Spleen (tissue), 11 donors: ENCODE measurements around the gene RRP12. TPM values are rescaled to one million over a fixed set of nuclear protein-coding genes. Genes with fewer than 3 reads are reported as not detected.

ENCODE experiments used
- DNase-seq: peaks from one replicate; pipeline ENCODE4 v3.0.0-alpha.2; 2020
- H3K27ac ChIP-seq, 8 donors: fragments of 200-600 bp; sonication (generic) in 7 of 8; 1 replicate in 4 of 8; 2 replicates in 4 of 8; pipeline versions ENCODE4 v1.5.0 to v1.8.0; 2016 to 2021; ENCODE audit warnings: inconsistent platforms in 4 of 8, mild to moderate bottlenecking in 4 of 8, moderate library complexity in 1 of 8
- H3K27me3 ChIP-seq, 7 donors: fragments of 200-600 bp; sonication (generic) in 6 of 7; replicated peaks in 1 of 7; 1 replicate in 4 of 7; 2 replicates in 3 of 7; pipeline versions ENCODE4 v1.5.0 to v1.8.0; 2016 to 2021; ENCODE audit warnings: inconsistent platforms in 3 of 7, mild to moderate bottlenecking in 1 of 7
- H3K36me3 ChIP-seq, 6 donors: fragments of 200-600 bp; sonication (generic) in 5 of 6; 1 replicate in 4 of 6; 2 replicates in 2 of 6; pipeline versions ENCODE4 v1.5.0 to v1.8.0; 2016 to 2021; ENCODE audit warnings: inconsistent platforms in 2 of 6
- H3K4me1 ChIP-seq, 6 donors: fragments of 200-600 bp; sonication (generic) in 5 of 6; 1 replicate in 3 of 6; 2 replicates in 3 of 6; pipeline versions ENCODE4 v1.5.0 to v1.8.0; 2016 to 2021; ENCODE audit warnings: inconsistent platforms in 3 of 6
- H3K4me3 ChIP-seq, 8 donors: fragments of 200-600 bp; sonication (generic) in 7 of 8; 1 replicate in 4 of 8; 2 replicates in 4 of 8; pipeline versions ENCODE4 v1.5.0 to v1.8.0; 2016 to 2021; ENCODE audit warnings: inconsistent platforms in 4 of 8, mild to moderate bottlenecking in 4 of 8, moderate library complexity in 2 of 8
- H3K9me3 ChIP-seq, 8 donors: fragments of 200-600 bp; sonication (generic) in 7 of 8; 1 replicate in 4 of 8; 2 replicates in 4 of 8; pipeline versions ENCODE4 v1.5.0 to v1.8.0; 2016 to 2021; ENCODE audit warnings: inconsistent platforms in 4 of 8
- POLR2A ChIP-seq, 3 donors: fragments of 450-650 bp; IDR thresholded peaks; one replicate each; pipeline ENCODE4 v1.5.1; 2017; ENCODE audit warnings: antibody characterized with exemption in 3 of 3, mild to moderate bottlenecking in 1 of 3
- POLR2AphosphoS5 ChIP-seq, 3 donors: sonication (generic); formaldehyde crosslinking; IDR thresholded peaks; one replicate each; pipeline ENCODE4 v1.5.1; 2017; ENCODE audit warnings: antibody characterized with exemption in 3 of 3
- WGBS, 5 donors: extraction: QIAGEN DNeasy Blood & Tissue Kit in 3 of 5; methylation state at CpG; one replicate each; pipeline versions ENCODE4 v1.1.5 to v1.1.7; 2013 to 2018; 5-methylcytosine and 5-hydroxymethylcytosine counted together
- intact Hi-C: fragments of 100-400 bp; cut with DNase I; formaldehyde crosslinking; loops from one replicate; pipeline ENCODE4 v1.15.0; 2023; ENCODE audit warnings: low total_unique reads
- polyA plus RNA-seq, 3 donors: library from polyadenylated mRNA; stranded (reverse); fragments of 200-250 nt; gene quantifications; one replicate each; pipeline ENCODE4 v1.2.1, GENCODE V29; 2013
- total RNA-seq, 7 donors: library from RNA; depleted of rRNA in 3 of 7; stranded (reverse); fragments of >200 nt in 3 of 7; fragmentation: NEBNext Ultra II Directional in 4 of 7; extraction: Animal tissue kit (Norgen Biotek cat#: 25700) in 4 of 7; gene quantifications; one replicate each; pipeline versions ENCODE4 v1.1.0 to v1.2.1, GENCODE V29; 2016 to 2021
- TF ChIP-seq, protein P1 (sequence below), 11 experiments: fragments of 200-600 bp in 7 of 11; fragments of 450-650 bp in 4 of 11; sonication (generic) in 4 of 11; IDR thresholded peaks in 8 of 11; conservative IDR thresholded peaks in 3 of 11; 1 replicate in 7 of 11; 2 replicates in 4 of 11; pipeline versions ENCODE4 v1.4.0 to v1.8.0; 2016 to 2021; ENCODE audit warnings: antibody characterized with exemption in 11 of 11, inconsistent platforms in 4 of 11, mild to moderate bottlenecking in 1 of 11
- donor health status: healthy with polysubstance abuse.
- donor health status: DM: no; HTN: no; CAD: no; lungs with moderate emphysema.
- donor health status: DM: no; HTN: no; CAD: no.
- donor health status: Bipolar disorder and iron deficiency.
- donor health status: healthy.
- donor health status: DM: no; HTN: no; CAD: no.
- donor health status: DM: yes; HTN: yes; CAD: no.

Gene RRP12
- total and polyA plus RNA-seq, 10 donors = 12.3 to 51.4 (median 24.9) TPM

DNA sequence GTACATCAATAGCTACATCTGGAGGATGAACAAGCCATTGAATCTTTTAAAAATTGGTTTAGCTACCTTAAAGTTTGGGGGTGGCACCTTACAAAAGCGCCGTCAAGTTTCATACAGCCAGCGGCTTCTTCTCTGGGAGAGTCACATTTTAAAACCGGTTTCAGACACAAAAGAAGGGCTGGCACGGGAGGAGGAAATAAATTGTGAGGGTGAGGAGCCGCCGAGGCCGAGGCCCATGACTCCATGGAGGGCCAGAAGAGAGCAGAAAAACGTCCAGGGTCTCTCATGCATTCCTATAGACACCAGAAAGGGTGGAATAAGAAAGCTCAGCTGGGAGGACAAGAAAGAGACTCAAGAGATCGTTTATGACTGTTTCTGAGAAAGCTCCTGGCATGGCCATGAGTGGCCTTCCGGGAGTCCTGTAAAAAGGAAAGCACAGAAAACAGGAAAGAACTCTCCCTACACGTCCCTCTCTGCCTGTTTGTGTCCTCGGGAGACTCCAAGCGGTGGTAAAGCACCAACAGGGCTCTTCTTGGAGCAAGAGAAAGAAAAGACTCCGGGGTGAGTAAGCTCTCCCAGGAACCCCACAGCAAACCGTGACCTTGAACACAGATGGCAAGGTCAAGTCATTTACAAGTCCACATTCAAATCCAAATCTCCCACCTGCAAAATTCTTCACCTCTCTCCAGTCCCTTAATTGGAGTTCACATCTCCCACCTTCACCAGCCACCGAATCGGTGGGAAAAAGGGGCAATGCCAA lies 68.4 kb downstream of the RRP12 start:
- Histone ChIP-seq H3K36me3 (peaks cover 0 to 46% (median 8%) of the 10 kb centered on the region in 6 donors), H3K4me1 (peaks cover 19 to 87% (median 60%) of the 10 kb centered on the region in 6 donors), H3K4me3 (peak overlapping the region; percentile 88 to 99 (median 96)), H3K27me3 (no peaks in the 10 kb centered on the region), H3K27ac (peak overlapping the region; percentile 94 to 100 (median 98)), H3K9me3 (no peaks in the 10 kb centered on the region)
- 17 to 27% (median 23%) methylated on average over 18 of the region's 18 CpGs for WGBS, 5 donors
- DNase-seq = no peak
- intact Hi-C loops = no loop called here
- TF ChIP-seq POLR2A (IDR thresholded peaks at IDR 0.05) (peak in 1 of 3 donors; percentile 35), POLR2AphosphoS5 (IDR thresholded peaks at IDR 0.05) (peak in 2 of 3 donors; percentile 34 to 45)
- TF ChIP-seq, protein P1, sequence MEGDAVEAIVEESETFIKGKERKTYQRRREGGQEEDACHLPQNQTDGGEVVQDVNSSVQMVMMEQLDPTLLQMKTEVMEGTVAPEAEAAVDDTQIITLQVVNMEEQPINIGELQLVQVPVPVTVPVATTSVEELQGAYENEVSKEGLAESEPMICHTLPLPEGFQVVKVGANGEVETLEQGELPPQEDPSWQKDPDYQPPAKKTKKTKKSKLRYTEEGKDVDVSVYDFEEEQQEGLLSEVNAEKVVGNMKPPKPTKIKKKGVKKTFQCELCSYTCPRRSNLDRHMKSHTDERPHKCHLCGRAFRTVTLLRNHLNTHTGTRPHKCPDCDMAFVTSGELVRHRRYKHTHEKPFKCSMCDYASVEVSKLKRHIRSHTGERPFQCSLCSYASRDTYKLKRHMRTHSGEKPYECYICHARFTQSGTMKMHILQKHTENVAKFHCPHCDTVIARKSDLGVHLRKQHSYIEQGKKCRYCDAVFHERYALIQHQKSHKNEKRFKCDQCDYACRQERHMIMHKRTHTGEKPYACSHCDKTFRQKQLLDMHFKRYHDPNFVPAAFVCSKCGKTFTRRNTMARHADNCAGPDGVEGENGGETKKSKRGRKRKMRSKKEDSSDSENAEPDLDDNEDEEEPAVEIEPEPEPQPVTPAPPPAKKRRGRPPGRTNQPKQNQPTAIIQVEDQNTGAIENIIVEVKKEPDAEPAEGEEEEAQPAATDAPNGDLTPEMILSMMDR (IDR thresholded peaks at IDR 0.05 in 8 of 11, conservative IDR thresholded peaks at IDR 0.05 in 3 of 11) = peak in 3 of 11 experiments; percentile 6 to 34 (median 15)

DNA sequence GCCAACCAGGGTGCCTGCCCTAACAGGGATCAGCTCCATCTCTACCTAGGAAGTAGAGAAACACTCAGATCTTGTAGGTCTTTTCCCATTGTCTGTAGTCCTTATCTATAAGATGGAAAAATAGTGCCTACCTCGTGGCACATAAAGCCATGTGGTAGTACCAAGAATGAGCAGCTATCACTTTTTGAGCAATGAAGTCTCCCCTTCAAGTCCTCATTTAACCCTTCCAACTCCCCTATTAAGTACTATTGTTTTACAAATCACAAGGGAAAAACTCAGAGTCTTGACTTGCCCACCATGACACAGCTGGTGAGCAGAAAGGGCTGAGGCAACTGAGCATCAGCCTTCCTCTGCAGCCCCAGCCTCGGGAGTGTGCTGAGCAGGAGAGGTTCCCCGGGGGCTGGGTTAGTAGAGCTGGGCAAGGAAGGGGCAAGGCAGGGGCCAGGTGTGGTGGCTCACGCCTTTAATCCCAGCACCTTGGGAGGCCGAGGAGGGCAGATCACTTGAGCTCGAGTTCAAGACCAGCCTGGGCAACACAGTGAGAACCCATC lies 69.9 kb downstream of the RRP12 start:
- Histone ChIP-seq H3K9me3 (no peaks in the 10 kb centered on the region), H3K4me1 (peaks cover 19 to 84% (median 67%) of the 10 kb centered on the region in 6 donors), H3K27ac (peak overlapping the region in 6 of 8 donors; percentile 96 to 100 (median 98)), H3K27me3 (no peaks in the 10 kb centered on the region), H3K36me3 (peaks cover 0 to 53% (median 8%) of the 10 kb centered on the region in 6 donors), H3K4me3 (peak overlapping the region in 7 of 8 donors; percentile 88 to 98 (median 96))
- peak; percentile 77 for DNase-seq
- peak in 1 of 3 donors; percentile 11 for TF ChIP-seq POLR2AphosphoS5 (IDR thresholded peaks at IDR 0.05)
- TF ChIP-seq, protein P1 (IDR thresholded peaks at IDR 0.05 in 8 of 11, conservative IDR thresholded peaks at IDR 0.05 in 3 of 11) = no peak
- 64 to 75% (median 71%) methylated on average over 6 of the region's 6 CpGs for WGBS, 5 donors
- intact Hi-C loops = no loop called here

DNA sequence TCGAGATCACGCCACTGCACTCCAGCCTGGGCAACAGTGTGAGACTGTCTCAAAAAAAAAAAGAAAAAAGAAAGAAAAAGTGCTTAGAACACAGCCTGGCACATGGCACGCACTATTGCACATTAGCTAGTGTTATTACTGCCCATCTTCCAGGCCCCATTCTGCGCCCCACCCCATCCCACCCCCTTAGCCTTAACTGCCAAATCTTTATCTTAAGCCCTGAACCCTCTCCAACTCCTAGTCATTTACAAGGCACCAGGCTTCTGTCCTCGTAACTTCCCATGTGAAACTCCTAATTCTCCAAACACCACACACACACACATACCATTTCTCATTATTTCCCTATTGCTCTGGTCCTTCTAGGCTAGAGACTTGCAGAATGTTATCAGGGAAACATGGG lies 71.4 kb downstream of the RRP12 start:
- 83 to 98% (median 93%) methylated on average over 5 of the region's 5 CpGs for WGBS, 5 donors
- Histone ChIP-seq H3K4me3 (peak overlapping the region in 1 of 8 donors; percentile 94), H3K27ac (peak overlapping the region in 3 of 8 donors; percentile 30 to 100 (median 40)), H3K4me1 (peaks cover 19 to 71% (median 57%) of the 10 kb centered on the region in 6 donors), H3K36me3 (peaks cover 0 to 55% (median 8%) of the 10 kb centered on the region in 6 donors), H3K9me3 (no peaks in the 10 kb centered on the region), H3K27me3 (no peaks in the 10 kb centered on the region)
- intact Hi-C loops = no loop called here
- DNase-seq = no peak
- TF ChIP-seq, protein P1 (IDR thresholded peaks at IDR 0.05 in 8 of 11, conservative IDR thresholded peaks at IDR 0.05 in 3 of 11) = no peak
- no peak for TF ChIP-seq POLR2A (IDR thresholded peaks at IDR 0.05)
- no peak for TF ChIP-seq POLR2AphosphoS5 (IDR thresholded peaks at IDR 0.05)
